K562 (cell line): ENCODE measurements around the gene UBE2C. TPM values are rescaled to one million over a fixed set of nuclear protein-coding genes. Genes with fewer than 3 reads are reported as not detected.

ENCODE experiments used
- ARID2 ChIP-seq: fragments of 450-650 bp; IDR thresholded peaks from 2 replicates; pipeline ENCODE4 v1.6.1; 2017; ENCODE audit warnings: antibody characterized with exemption, mild to moderate bottlenecking
- ELF2 ChIP-seq: fragments of 250-450 bp; sonication (Bioruptor Pico); IDR thresholded peaks from 2 replicates; pipeline ENCODE4 v1.5.0; 2021; ENCODE audit warnings: mild to moderate bottlenecking
- ESRRB ChIP-seq: fragments of 250-450 bp; sonication (Bioruptor Pico); IDR thresholded peaks from 2 replicates; pipeline ENCODE4 v1.5.0; 2020; ENCODE audit warnings: mild to moderate bottlenecking, moderate library complexity, borderline replicate concordance
- FOXK2 ChIP-seq, 2 experiments: fragments of 450-650 bp; IDR thresholded peaks in 1 of 2; conservative IDR thresholded peaks in 1 of 2; 2 replicates each; pipeline ENCODE4 v1.6.1; 2016; ENCODE audit warnings: low read depth in 2 of 2, mild to moderate bottlenecking in 1 of 2
- KLF13 ChIP-seq: fragments of 450-650 bp; IDR thresholded peaks from 2 replicates; pipeline ENCODE4 v1.6.1; 2016; ENCODE audit warnings: missing genetic modification characterization, low read depth, mild to moderate bottlenecking, missing compliant biosample characterization, moderate library complexity, borderline replicate concordance
- MLLT1 ChIP-seq, 2 experiments: fragments of 450-650 bp; IDR thresholded peaks; 2 replicates each; pipeline ENCODE4 v1.6.1; 2016
- MTA2 ChIP-seq: fragments of 450-650 bp; IDR thresholded peaks from 2 replicates; pipeline ENCODE4 v1.6.1; 2016; ENCODE audit warnings: low read depth
- MXI1 ChIP-seq: IDR thresholded peaks from 2 replicates; pipeline ENCODE4 v1.6.1; 2011; ENCODE audit warnings: low read depth, mild to moderate bottlenecking, improper control_type of control experiment, low read length
- NFIX ChIP-seq: fragments of 250-450 bp; sonication (Bioruptor Pico); IDR thresholded peaks from 2 replicates; pipeline ENCODE4 v1.4.0; 2020; ENCODE audit warnings: low read depth, mild to moderate bottlenecking, moderate library complexity
- POLR3A ChIP-seq: IDR thresholded peaks from 2 replicates; pipeline ENCODE4 v1.6.1; 2011; ENCODE audit warnings: borderline replicate concordance, mild to moderate bottlenecking, moderate library complexity; ENCODE audit not compliant: insufficient read length, insufficient read depth; ENCODE audit errors: extremely low read depth
- RBFOX2 ChIP-seq: fragments of 200-400 bp; formaldehyde crosslinking; IDR thresholded peaks from 2 replicates; pipeline ENCODE4 v1.6.1; 2017; ENCODE audit warnings: low read depth, mild to moderate bottlenecking, low read length, moderate library complexity
- ZNF274 ChIP-seq: IDR thresholded peaks from 2 replicates; pipeline ENCODE4 v1.6.1; 2011; ENCODE audit warnings: low read depth, mild to moderate bottlenecking, low read length, moderate library complexity, borderline replicate concordance
- ZNF584 ChIP-seq: fragments of 200-800 bp; sonication (Bioruptor generic); IDR thresholded peaks from 2 replicates; pipeline ENCODE4 v1.6.1; 2016; ENCODE audit warnings: low read depth, mild to moderate bottlenecking, missing genetic modification characterization, missing compliant biosample characterization
- ZZZ3 ChIP-seq: fragments of 450-650 bp; IDR thresholded peaks from 2 replicates; pipeline ENCODE4 v1.6.1; 2016; ENCODE audit warnings: antibody characterized with exemption, mild to moderate bottlenecking, moderate library complexity
- polyA plus RNA-seq, 8 experiments: library from polyadenylated mRNA; depleted of rRNA in 4 of 8; stranded (reverse) in 5 of 8; unstranded in 3 of 8; fragments of >200 nt; fragmentation: Nextera tagmentation in 2 of 8; fragmentation: Illumina TruSeq in 1 of 8; extraction: Ambion mirVana in 2 of 8; extraction: Trizol in 1 of 8; gene quantifications; 2 replicates each; pipeline versions ENCODE4 v1.2.1 to v1.2.3, GENCODE V29; 2011 to 2014; ENCODE audit warnings: inconsistent platforms in 1 of 8, missing spikeins in 1 of 8
- total RNA-seq, 7 experiments: library from RNA; depleted of rRNA in 6 of 7; stranded (reverse); fragments of >200 nt in 6 of 7; fragmentation: Illumina TruSeq in 2 of 7; extraction: Trizol in 2 of 7; gene quantifications; 2 replicates each; pipeline versions ENCODE4 v1.2.1 to v1.2.3, GENCODE V29; 2011 to 2021; ENCODE audit warnings: low replicate concordance in 1 of 7
- TF ChIP-seq, protein P1 (sequence below): fragments of 200-800 bp; sonication (Bioruptor generic); IDR thresholded peaks from 2 replicates; pipeline ENCODE4 v1.6.1; 2017; ENCODE audit warnings: missing genetic modification characterization, missing compliant biosample characterization
- TF ChIP-seq, protein P2 (sequence below), 3 experiments: fragments of 200-800 bp in 1 of 3; sonication (Bioruptor generic) in 1 of 3; sonication (generic) in 1 of 3; formaldehyde crosslinking in 1 of 3; IDR thresholded peaks; 2 replicates each; pipeline versions ENCODE4 v1.6.1 to v1.8.0; 2016 to 2022; ENCODE audit warnings: mild to moderate bottlenecking in 2 of 3, missing compliant biosample characterization in 2 of 3, missing genetic modification characterization in 2 of 3, missing genetic modification reagents in 1 of 3
- TF ChIP-seq, protein P3 (sequence below): fragments of 450-650 bp; formaldehyde crosslinking; IDR thresholded peaks from 2 replicates; pipeline ENCODE4 v1.4.0; 2022; ENCODE audit warnings: mild to moderate bottlenecking, moderate library complexity

The UBE2C gene
- total and polyA plus RNA-seq, 9 of the 15 experiments (the other 6 are each of a cell fraction or from before 2014, with no cell fraction given), result 0.51 to 1.6 (median 0.69) TPM

- peak; percentile 73 to 82; a peak in 3 of 4 replicates for TF ChIP-seq FOXK2 (conservative IDR thresholded peaks at IDR 0.05 in 1 of 2, IDR thresholded peaks at IDR 0.05 in 1 of 2; ENCODE audit: low read depth in 2 of 2)
- TF ChIP-seq POLR3A, result no peak
- no peak for TF ChIP-seq NFIX
- TF ChIP-seq MXI1, result no peak
- TF ChIP-seq ZNF584 (CRISPR knock-in tag), result 0 out of 2 replicates have a peak, but pooled peaks have one; percentile 28
- no peak for TF ChIP-seq ESRRB
- TF ChIP-seq, protein P1, sequence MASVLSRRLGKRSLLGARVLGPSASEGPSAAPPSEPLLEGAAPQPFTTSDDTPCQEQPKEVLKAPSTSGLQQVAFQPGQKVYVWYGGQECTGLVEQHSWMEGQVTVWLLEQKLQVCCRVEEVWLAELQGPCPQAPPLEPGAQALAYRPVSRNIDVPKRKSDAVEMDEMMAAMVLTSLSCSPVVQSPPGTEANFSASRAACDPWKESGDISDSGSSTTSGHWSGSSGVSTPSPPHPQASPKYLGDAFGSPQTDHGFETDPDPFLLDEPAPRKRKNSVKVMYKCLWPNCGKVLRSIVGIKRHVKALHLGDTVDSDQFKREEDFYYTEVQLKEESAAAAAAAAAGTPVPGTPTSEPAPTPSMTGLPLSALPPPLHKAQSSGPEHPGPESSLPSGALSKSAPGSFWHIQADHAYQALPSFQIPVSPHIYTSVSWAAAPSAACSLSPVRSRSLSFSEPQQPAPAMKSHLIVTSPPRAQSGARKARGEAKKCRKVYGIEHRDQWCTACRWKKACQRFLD (CRISPR knock-in tag), result no peak
- 0 out of 2 replicates have a peak, but pooled peaks have one; percentile 48 for TF ChIP-seq KLF13
- TF ChIP-seq, protein P2, sequence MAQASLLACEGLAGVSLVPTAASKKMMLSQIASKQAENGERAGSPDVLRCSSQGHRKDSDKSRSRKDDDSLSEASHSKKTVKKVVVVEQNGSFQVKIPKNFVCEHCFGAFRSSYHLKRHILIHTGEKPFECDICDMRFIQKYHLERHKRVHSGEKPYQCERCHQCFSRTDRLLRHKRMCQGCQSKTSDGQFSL (CRISPR knock-in tag; IDR thresholded peaks at IDR 0.05), result peak; percentile 90; the same call in 1 of the 2 replicates
- TF ChIP-seq, protein P2 (tag; IDR thresholded peaks at IDR 0.05), result no peak
- TF ChIP-seq, protein P3, sequence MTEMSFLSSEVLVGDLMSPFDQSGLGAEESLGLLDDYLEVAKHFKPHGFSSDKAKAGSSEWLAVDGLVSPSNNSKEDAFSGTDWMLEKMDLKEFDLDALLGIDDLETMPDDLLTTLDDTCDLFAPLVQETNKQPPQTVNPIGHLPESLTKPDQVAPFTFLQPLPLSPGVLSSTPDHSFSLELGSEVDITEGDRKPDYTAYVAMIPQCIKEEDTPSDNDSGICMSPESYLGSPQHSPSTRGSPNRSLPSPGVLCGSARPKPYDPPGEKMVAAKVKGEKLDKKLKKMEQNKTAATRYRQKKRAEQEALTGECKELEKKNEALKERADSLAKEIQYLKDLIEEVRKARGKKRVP (CRISPR knock-in tag), result 0 out of 2 replicates have a peak, but pooled peaks have one; percentile 25
- TF ChIP-seq ZZZ3, result no peak
- TF ChIP-seq MLLT1 (IDR thresholded peaks at IDR 0.05), result peak in 1 of 2 experiments; percentile 98; a peak in 2 of 4 replicates
- no peak for TF ChIP-seq ARID2
- peak; percentile 60 for TF ChIP-seq ELF2 (CRISPR knock-in tag)
- no peak for TF ChIP-seq ZNF274
- peak; percentile 59 for TF ChIP-seq MTA2
- peak; percentile 81 for TF ChIP-seq RBFOX2
Observed at GRCh38 chr20:45857114-45857881, 44.9 kb downstream of the UBE2C start, which contains the start of the genes ACOT8 and ZSWIM3 (continued).
